ENCODE measurements around the gene WSCD2.
A peak's percentile ranks its signal among the peaks of the same experiment; 100 is the strongest.
"Not testable (repeated sequence)": the region's sequence is repeated elsewhere in the genome, so short reads cannot be mapped to it uniquely, and the experiment has no call there.

Gene WSCD2

GRCh38 chr12:108191086-108191485 lies 62.0 kb downstream of the WSCD2 start:
- FAIRE-seq (no peak), DNase-seq (ENCODE audit: insufficient read length, low spot score) (no peak)

- DNase-seq (ENCODE audit: insufficient read length, low spot score): no peak
- FAIRE-seq: no peak
Observed at GRCh38 chr12:108191938-108192337, 62.9 kb downstream of the WSCD2 start.

GRCh38 chr12:108193493-108193892 lies 64.4 kb downstream of the WSCD2 start:
- FAIRE-seq: no peak
- DNase-seq (ENCODE audit: insufficient read length, low spot score): no peak

- FAIRE-seq (peak; percentile 75), DNase-seq (ENCODE audit: insufficient read length, low spot score) (peak; percentile 48)
Observed at GRCh38 chr12:108193917-108194316, 64.8 kb downstream of the WSCD2 start.

- no peak for FAIRE-seq
- no peak for DNase-seq (ENCODE audit: insufficient read length, low spot score)
Observed at GRCh38 chr12:108194585-108194984, 65.5 kb downstream of the WSCD2 start.

- FAIRE-seq (no peak), DNase-seq (ENCODE audit: insufficient read length, low spot score) (no peak)
Observed at GRCh38 chr12:108196319-108196718, 67.2 kb downstream of the WSCD2 start.

GRCh38 chr12:108196921-108197320 lies 67.8 kb downstream of the WSCD2 start:
- FAIRE-seq (no peak), DNase-seq (ENCODE audit: insufficient read length, low spot score) (no peak)

GRCh38 chr12:108198043-108198442 lies 69.0 kb downstream of the WSCD2 start:
- DNase-seq (ENCODE audit: insufficient read length, low spot score) (no peak), FAIRE-seq (no peak)

- DNase-seq (ENCODE audit: insufficient read length, low spot score) (no peak), FAIRE-seq (no peak)
Observed at GRCh38 chr12:108199106-108199505, 70.0 kb downstream of the WSCD2 start.

GRCh38 chr12:108201808-108202207 lies 72.7 kb downstream of the WSCD2 start:
- FAIRE-seq: no peak

GRCh38 chr12:108204117-108204987 lies 75.3 kb downstream of the WSCD2 start:
- DNase-seq (ENCODE audit: insufficient read length, low spot score) (no peak), FAIRE-seq (no peak)

More at GRCh38 chr12:108201808-108202207, 72.7 kb downstream of the WSCD2 start:
- no peak for DNase-seq (ENCODE audit: insufficient read length, low spot score)

GRCh38 chr12:108205864-108206263 lies 76.8 kb downstream of the WSCD2 start:
- DNase-seq (ENCODE audit: insufficient read length, low spot score) (no peak), FAIRE-seq (no peak)

GRCh38 chr12:108207791-108208730 lies 79.0 kb downstream of the WSCD2 start:
- DNase-seq (ENCODE audit: insufficient read length, low spot score) (no peak), FAIRE-seq (no peak)

- FAIRE-seq: no peak
- DNase-seq (ENCODE audit: insufficient read length, low spot score): no peak
Observed at GRCh38 chr12:108210001-108210400, 80.9 kb downstream of the WSCD2 start.

- no peak for DNase-seq (ENCODE audit: insufficient read length, low spot score)
Observed at GRCh38 chr12:108211157-108211556, 82.1 kb downstream of the WSCD2 start.

GRCh38 chr12:108213871-108214445 lies 84.9 kb downstream of the WSCD2 start:
- no peak for DNase-seq (ENCODE audit: insufficient read length, low spot score)
- no peak for FAIRE-seq

More at GRCh38 chr12:108211157-108211556, 82.1 kb downstream of the WSCD2 start:
- FAIRE-seq: no peak

- FAIRE-seq (no peak), DNase-seq (ENCODE audit: insufficient read length, low spot score) (peak; percentile 28)
Observed at GRCh38 chr12:108214486-108214885, 85.4 kb downstream of the WSCD2 start.

GRCh38 chr12:108215458-108215857 lies 86.4 kb downstream of the WSCD2 start:
- DNase-seq (ENCODE audit: insufficient read length, low spot score): no peak

GRCh38 chr12:108218921-108219320 lies 89.8 kb downstream of the WSCD2 start:
- FAIRE-seq (no peak), DNase-seq (ENCODE audit: insufficient read length, low spot score) (no peak)

More at GRCh38 chr12:108215458-108215857, 86.4 kb downstream of the WSCD2 start:
- FAIRE-seq: no peak

- not testable (repeated sequence) for DNase-seq (ENCODE audit: insufficient read length, low spot score); FAIRE-seq
Observed at GRCh38 chr12:108225101-108225500, 96.0 kb downstream of the WSCD2 start.

- no peak for FAIRE-seq
Observed at GRCh38 chr12:108226866-108227265, 97.8 kb downstream of the WSCD2 start.

More at GRCh38 chr12:108226866-108227265, 97.8 kb downstream of the WSCD2 start:
- no peak for DNase-seq (ENCODE audit: insufficient read length, low spot score)

Measured in GM19239 (cell line).